Panc1 (cell line): ENCODE data around the gene BRD3. TPM values are rescaled to one million over a fixed set of nuclear protein-coding genes. Genes with fewer than 3 reads are reported as not detected.
A peak's percentile ranks its signal among the peaks of the same experiment; 100 is the strongest.

ENCODE experiments used
- ATAC-seq: fragments of 200-7000 bp; cut with Tn5 transposase; 2 replicates; pipeline ENCODE4 v1.9.1; 2020; ENCODE audit warnings: mild to moderate bottlenecking, moderate library complexity
- BruUV-seq: library from RNA; stranded (reverse); fragments of 400-500 nt; replicated peaks from 2 replicates; lab custom pipeline; 2021; lab: Mats Ljungman, UMichigan
- CTCF ChIA-PET: fragments of 300-600 bp; sonication (Branson Sonifier 250); formaldehyde crosslinking; loops from one replicate; lab custom pipeline; 2022; ENCODE audit warnings: antibody characterized with exemption; lab: Charles Lee
- POLR2A ChIA-PET: fragments of 300-600 bp; sonication (Branson Sonifier 250); formaldehyde crosslinking; loops from one replicate; lab custom pipeline; 2022; ENCODE audit warnings: antibody characterized with exemption; lab: Charles Lee
- DNase-seq: peaks from one replicate; pipeline ENCODE4 v3.0.0-alpha.2; 2010; ENCODE audit warnings: low read depth, low spot score
- H3K27ac ChIP-seq: 2 replicates; pipeline ENCODE4 v1.5.1; 2011; ENCODE audit warnings: mild to moderate bottlenecking, low read length, inconsistent platforms
- H3K27me3 ChIP-seq: fragments of 200-500 bp; sonication (Bioruptor generic); 2 replicates; pipeline ENCODE4 v1.6.0; 2014; ENCODE audit warnings: low read length, inconsistent platforms; ENCODE audit not compliant: control insufficient read depth, insufficient read depth
- H3K36me3 ChIP-seq: fragments of 200-500 bp; sonication (Bioruptor generic); 2 replicates; pipeline ENCODE4 v1.5.1; 2014; ENCODE audit warnings: inconsistent platforms, mild to moderate bottlenecking, low read length, moderate library complexity; ENCODE audit not compliant: control insufficient read depth, insufficient read depth
- H3K4me1 ChIP-seq: 2 replicates; pipeline ENCODE4 v1.5.1; 2011; ENCODE audit warnings: inconsistent platforms, mild to moderate bottlenecking, low read length, moderate library complexity; ENCODE audit not compliant: control insufficient read depth, insufficient read depth
- H3K4me3 ChIP-seq, 2 experiments: 2 replicates each; pipeline ENCODE4 v1.5.1; 2011 to 2012; ENCODE audit warnings: low read depth in 2 of 2, low read length in 2 of 2, mild to moderate bottlenecking in 2 of 2, inconsistent platforms in 1 of 2, moderate library complexity in 1 of 2
- H3K9me3 ChIP-seq: fragments of 200-500 bp; sonication (Bioruptor generic); 2 replicates; pipeline ENCODE4 v1.5.1; 2014; ENCODE audit warnings: low read depth, mild to moderate bottlenecking, inconsistent platforms, low read length, moderate library complexity; ENCODE audit not compliant: control insufficient read depth, insufficient read depth
- CTCF ChIP-seq: fragments of 450-650 bp; IDR thresholded peaks from 2 replicates; pipeline ENCODE4 v1.5.1; 2017; ENCODE audit warnings: mild to moderate bottlenecking
- POLR2AphosphoS5 ChIP-seq: IDR thresholded peaks from 2 replicates; pipeline ENCODE4 v1.6.1; 2012; ENCODE audit warnings: mild to moderate bottlenecking, low read depth, low read length, moderate library complexity
- SIN3A ChIP-seq: IDR thresholded peaks from 2 replicates; pipeline ENCODE4 v1.6.1; 2012; ENCODE audit warnings: low read depth, mild to moderate bottlenecking, low read length, moderate library complexity, borderline replicate concordance; ENCODE audit not compliant: insufficient read depth
- TCF7L2 ChIP-seq: IDR thresholded peaks from 2 replicates; pipeline ENCODE4 v1.6.1; 2011; ENCODE audit warnings: mild to moderate bottlenecking, low read depth, low read length, inconsistent platforms
- in situ Hi-C: cut with HindIII; loops from 2 replicates; pipeline ENCODE4 v1.10.0; 2016; ENCODE audit warnings: low sequenced_read_pairs, low pct_unique_long_range_greater_than_20kb
- intact Hi-C: fragments of 100-400 bp; cut with micrococcal nuclease; formaldehyde crosslinking; loops from one replicate; pipeline ENCODE4 v1.10.0; 2022; ENCODE audit not compliant: unreplicated experiment
- total RNA-seq: library from RNA; stranded (reverse); gene quantifications from one replicate; pipeline ENCODE4 v1.2.1, GENCODE V29; 2021; ENCODE audit not compliant: unreplicated experiment
- TF ChIP-seq, protein P1 (sequence below), 2 experiments: IDR thresholded peaks; 2 replicates each; pipeline ENCODE4 v1.6.1; 2011 to 2012; ENCODE audit warnings: low read depth in 2 of 2, control low read depth in 1 of 2, low read length in 1 of 2, mild to moderate bottlenecking in 1 of 2, moderate library complexity in 1 of 2; ENCODE audit not compliant: insufficient read depth in 1 of 2

The BRD3 gene
- total RNA-seq, 1 experiment from 2014 or later: 27.6 TPM

GRCh38 chr9:134068744-134069479 is 1.1 kb upstream of the BRD3 start:
- intact Hi-C loops: no loop called here
- ChIA-PET POLR2A (no interaction called here), CTCF (no interaction called here)
- TF ChIP-seq, protein P1, sequence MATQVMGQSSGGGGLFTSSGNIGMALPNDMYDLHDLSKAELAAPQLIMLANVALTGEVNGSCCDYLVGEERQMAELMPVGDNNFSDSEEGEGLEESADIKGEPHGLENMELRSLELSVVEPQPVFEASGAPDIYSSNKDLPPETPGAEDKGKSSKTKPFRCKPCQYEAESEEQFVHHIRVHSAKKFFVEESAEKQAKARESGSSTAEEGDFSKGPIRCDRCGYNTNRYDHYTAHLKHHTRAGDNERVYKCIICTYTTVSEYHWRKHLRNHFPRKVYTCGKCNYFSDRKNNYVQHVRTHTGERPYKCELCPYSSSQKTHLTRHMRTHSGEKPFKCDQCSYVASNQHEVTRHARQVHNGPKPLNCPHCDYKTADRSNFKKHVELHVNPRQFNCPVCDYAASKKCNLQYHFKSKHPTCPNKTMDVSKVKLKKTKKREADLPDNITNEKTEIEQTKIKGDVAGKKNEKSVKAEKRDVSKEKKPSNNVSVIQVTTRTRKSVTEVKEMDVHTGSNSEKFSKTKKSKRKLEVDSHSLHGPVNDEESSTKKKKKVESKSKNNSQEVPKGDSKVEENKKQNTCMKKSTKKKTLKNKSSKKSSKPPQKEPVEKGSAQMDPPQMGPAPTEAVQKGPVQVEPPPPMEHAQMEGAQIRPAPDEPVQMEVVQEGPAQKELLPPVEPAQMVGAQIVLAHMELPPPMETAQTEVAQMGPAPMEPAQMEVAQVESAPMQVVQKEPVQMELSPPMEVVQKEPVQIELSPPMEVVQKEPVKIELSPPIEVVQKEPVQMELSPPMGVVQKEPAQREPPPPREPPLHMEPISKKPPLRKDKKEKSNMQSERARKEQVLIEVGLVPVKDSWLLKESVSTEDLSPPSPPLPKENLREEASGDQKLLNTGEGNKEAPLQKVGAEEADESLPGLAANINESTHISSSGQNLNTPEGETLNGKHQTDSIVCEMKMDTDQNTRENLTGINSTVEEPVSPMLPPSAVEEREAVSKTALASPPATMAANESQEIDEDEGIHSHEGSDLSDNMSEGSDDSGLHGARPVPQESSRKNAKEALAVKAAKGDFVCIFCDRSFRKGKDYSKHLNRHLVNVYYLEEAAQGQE (IDR thresholded peaks at IDR 0.05; ENCODE audit: insufficient read depth in 1 of 2, low read depth in 2 of 2, low read length in 1 of 2): no peak
- TF ChIP-seq SIN3A (no peak), CTCF (no peak), TCF7L2 (no peak), POLR2AphosphoS5 (no peak)
- H3K4me1 ChIP-seq: no peaks in the 10 kb centered on the region; the same call in 1 of the 2 replicates
- BruUV-seq: no TSS peak
- no peaks in the 10 kb centered on the region for H3K9me3 ChIP-seq
- H3K36me3 ChIP-seq: no peaks in the 10 kb centered on the region; the same call in 1 of the 2 replicates
- peak overlapping the region; percentile 58 to 76 for H3K4me3 ChIP-seq
- in situ Hi-C loops: no loop called here
- DNase-seq (peak; percentile 8), ATAC-seq (peak; percentile 20)
- no peaks in the 10 kb centered on the region for H3K27me3 ChIP-seq
- no peak overlapping the region for H3K27ac ChIP-seq

GRCh38 chr9:134066913-134067851 is 644 bp downstream of the BRD3 start:
- Histone ChIP-seq H3K9me3 (no peaks in the 10 kb centered on the region), H3K36me3 (no peaks in the 10 kb centered on the region; the same call in 1 of the 2 replicates), H3K27me3 (no peaks in the 10 kb centered on the region), H3K27ac (peak overlapping the region; percentile 75), H3K4me3 (peak overlapping the region; percentile 59 to 74), H3K4me1 (no peaks in the 10 kb centered on the region; the same call in 1 of the 2 replicates)
- ChIA-PET POLR2A (no interaction called here), CTCF (no interaction called here)
- ATAC-seq (peak; percentile 31), DNase-seq (no peak)
- intact Hi-C loops (no loop called here), in situ Hi-C loops (no loop called here)
- BruUV-seq: no TSS peak
- no peak for TF ChIP-seq POLR2AphosphoS5
- TF ChIP-seq TCF7L2: no peak
- no peak for TF ChIP-seq SIN3A
- TF ChIP-seq, protein P1 (IDR thresholded peaks at IDR 0.05; ENCODE audit: insufficient read depth in 1 of 2, low read depth in 2 of 2, low read length in 1 of 2): no peak
- TF ChIP-seq CTCF: no peak
